H9 (cell line): Measurements from ENCODE around the gene CBLIF. TPM values are rescaled to one million over a fixed set of nuclear protein-coding genes. Genes with fewer than 3 reads are reported as not detected.
A peak's percentile ranks its signal among the peaks of the same experiment; 100 is the strongest.

Experiments used
- DNase-seq: peaks from one replicate; pipeline ENCODE4 v3.0.0-alpha.2; 2017
- H2AFZ ChIP-seq: one replicate; pipeline ENCODE4 v1.6.1; 2013; ENCODE audit warnings: mild to moderate bottlenecking, low read length, control low read depth, moderate library complexity
- H2AK5ac ChIP-seq: 2 replicates; pipeline ENCODE4 v1.6.1; 2013; ENCODE audit warnings: low read length, control low read depth, mixed read lengths; ENCODE audit not compliant: insufficient read length
- H2BK120ac ChIP-seq: one replicate; pipeline ENCODE4 v1.6.1; 2013; ENCODE audit warnings: low read depth, mild to moderate bottlenecking, low read length, control low read depth, inconsistent platforms; ENCODE audit not compliant: poor library complexity, severe bottlenecking
- H2BK12ac ChIP-seq: 2 replicates; pipeline ENCODE4 v1.6.1; 2013; ENCODE audit warnings: low read length, control low read depth, mixed read lengths, low read depth; ENCODE audit not compliant: insufficient read length
- H2BK15ac ChIP-seq: 2 replicates; pipeline ENCODE4 v1.6.1; 2013; ENCODE audit warnings: low read depth, low read length, control low read depth
- H2BK20ac ChIP-seq: one replicate; pipeline ENCODE4 v1.6.1; 2013; ENCODE audit warnings: low read depth, mild to moderate bottlenecking, low read length, control low read depth, inconsistent platforms; ENCODE audit not compliant: poor library complexity, severe bottlenecking
- H2BK5ac ChIP-seq: 2 replicates; pipeline ENCODE4 v1.6.1; 2013; ENCODE audit warnings: low read length, control low read depth, mixed read lengths; ENCODE audit not compliant: insufficient read length
- H3K14ac ChIP-seq: 2 replicates; pipeline ENCODE4 v1.6.1; 2013; ENCODE audit warnings: low read length, control low read depth; ENCODE audit not compliant: insufficient read depth
- H3K18ac ChIP-seq: 2 replicates; pipeline ENCODE4 v1.6.1; 2013; ENCODE audit warnings: low read depth, mild to moderate bottlenecking, mixed read lengths, low read length, control low read depth; ENCODE audit not compliant: insufficient read length
- H3K23ac ChIP-seq: 2 replicates; pipeline ENCODE4 v1.6.1; 2013; ENCODE audit warnings: low read length, control low read depth, mixed read lengths, low read depth; ENCODE audit not compliant: insufficient read length
- H3K23me2 ChIP-seq: 2 replicates; pipeline ENCODE4 v1.6.1; 2013; ENCODE audit warnings: low read depth, mild to moderate bottlenecking, mixed read lengths, low read length, control low read depth; ENCODE audit not compliant: insufficient read length, poor library complexity, severe bottlenecking
- H3K27ac ChIP-seq: 2 replicates; pipeline ENCODE4 v1.5.1; 2013; ENCODE audit warnings: low read length, control low read depth, mixed read lengths, low read depth; ENCODE audit not compliant: insufficient read length
- H3K27me3 ChIP-seq: 2 replicates; pipeline ENCODE4 v1.6.1; 2013; ENCODE audit warnings: low read length, control low read depth, inconsistent platforms; ENCODE audit not compliant: insufficient read depth
- H3K4ac ChIP-seq: 2 replicates; pipeline ENCODE4 v1.6.1; 2013; ENCODE audit warnings: low read depth, mild to moderate bottlenecking, control low read depth, inconsistent platforms, low read length, moderate library complexity
- H3K4me1 ChIP-seq: 2 replicates; pipeline ENCODE4 v1.6.1; 2013; ENCODE audit warnings: low read length, control low read depth, inconsistent platforms; ENCODE audit not compliant: insufficient read depth
- H3K4me2 ChIP-seq: 2 replicates; pipeline ENCODE4 v1.6.1; 2013; ENCODE audit warnings: low read length, control low read depth, mixed read lengths; ENCODE audit not compliant: insufficient read length, insufficient read depth
- H3K56ac ChIP-seq: 2 replicates; pipeline ENCODE4 v1.6.1; 2013; ENCODE audit warnings: low read depth, mild to moderate bottlenecking, mixed read lengths, low read length, control low read depth; ENCODE audit not compliant: insufficient read length
- H3K79me1 ChIP-seq: 2 replicates; pipeline ENCODE4 v1.6.1; 2013; ENCODE audit warnings: low read depth, mild to moderate bottlenecking, moderate library complexity, low read length, control low read depth, inconsistent platforms; ENCODE audit not compliant: insufficient read depth, poor library complexity, severe bottlenecking
- H3K79me2 ChIP-seq: 2 replicates; pipeline ENCODE4 v1.6.1; 2013; ENCODE audit warnings: low read length, control low read depth, inconsistent platforms; ENCODE audit not compliant: insufficient read depth
- H3K9ac ChIP-seq: 2 replicates; pipeline ENCODE4 v1.6.1; 2013; ENCODE audit warnings: low read length, control low read depth, mixed read lengths; ENCODE audit not compliant: insufficient read length; ENCODE audit errors: extremely low read depth
- H3K9me3 ChIP-seq: one replicate; pipeline ENCODE4 v1.6.1; 2013; ENCODE audit warnings: low read depth, low read length, inconsistent platforms; ENCODE audit not compliant: control insufficient read depth
- H3T11ph ChIP-seq: one replicate; pipeline ENCODE4 v1.6.1; 2013; ENCODE audit warnings: mild to moderate bottlenecking, low read length, control low read depth, inconsistent platforms
- H4K20me1 ChIP-seq: one replicate; pipeline ENCODE4 v1.6.1; 2013; ENCODE audit not compliant: control insufficient read depth, insufficient read length, insufficient read depth
- H4K5ac ChIP-seq: 2 replicates; pipeline ENCODE4 v1.6.1; 2013; ENCODE audit warnings: low read depth, mild to moderate bottlenecking, mixed read lengths, low read length, control low read depth; ENCODE audit not compliant: insufficient read length
- H4K8ac ChIP-seq: replicated peaks from 2 replicates; pipeline ENCODE4 v1.6.1; 2013; ENCODE audit warnings: low read length, control low read depth, mixed read lengths, low read depth; ENCODE audit not compliant: insufficient read length
- H4K91ac ChIP-seq: 2 replicates; pipeline ENCODE4 v1.6.1; 2013; ENCODE audit warnings: low read depth, mild to moderate bottlenecking, moderate library complexity, mixed read lengths, low read length, control low read depth; ENCODE audit not compliant: insufficient read length
- H3K27ac Mint-ChIP-seq, 3 experiments: 2 replicates in 2 of 3; 3 replicates in 1 of 3; pipeline ENCODE4 v1.8.0; 2020 to 2021; ENCODE audit warnings: mixed read lengths in 3 of 3, mild to moderate bottlenecking in 1 of 3, moderate library complexity in 1 of 3
- H3K27me3 Mint-ChIP-seq: 2 replicates; pipeline ENCODE4 v1.8.0; 2021; ENCODE audit warnings: low read depth, mild to moderate bottlenecking, moderate library complexity, mixed read lengths
- H3K36me3 Mint-ChIP-seq, 3 experiments: 2 replicates in 2 of 3; 3 replicates in 1 of 3; pipeline ENCODE4 v1.8.0; 2020 to 2021; ENCODE audit warnings: low read depth in 3 of 3, mixed read lengths in 3 of 3; ENCODE audit not compliant: insufficient read depth in 1 of 3
- H3K4me1 Mint-ChIP-seq, 2 experiments: 2 replicates each; pipeline ENCODE4 v1.8.0; 2020; ENCODE audit warnings: mixed read lengths in 2 of 2
- H3K4me3 Mint-ChIP-seq, 2 experiments: 2 replicates in 1 of 2; 3 replicates in 1 of 2; pipeline ENCODE4 v1.8.0; 2020 to 2021; ENCODE audit warnings: mild to moderate bottlenecking in 2 of 2, mixed read lengths in 2 of 2, moderate library complexity in 1 of 2
- H3K9me3 Mint-ChIP-seq, 2 experiments: 2 replicates in 1 of 2; 3 replicates in 1 of 2; pipeline ENCODE4 v1.8.0; 2020; ENCODE audit warnings: mild to moderate bottlenecking in 2 of 2, mixed read lengths in 2 of 2, moderate library complexity in 1 of 2
- WGBS: extraction: QIAGEN DNeasy Blood & Tissue Kit; methylation state at CpG from one replicate; pipeline ENCODE4 v1.1.7; 2013; ENCODE audit warnings: missing lambda C conversion rate, low lambda C conversion rate, mixed read lengths; ENCODE audit not compliant: insufficient read length; ENCODE audit errors: extremely low coverage; 5-methylcytosine and 5-hydroxymethylcytosine counted together
- total RNA-seq: library from RNA; stranded (reverse); gene quantifications from 2 replicates; pipeline ENCODE4 v1.2.1, GENCODE V29; 2021
- TF ChIP-seq, protein P1 (sequence below): fragments of 200-600 bp; sonication (generic); conservative IDR thresholded peaks from 3 replicates; pipeline ENCODE4 v1.8.0; 2021; ENCODE audit warnings: antibody characterized with exemption, mild to moderate bottlenecking

Gene CBLIF
- total RNA-seq, 1 experiment from 2014 or later, result not detected

DNA sequence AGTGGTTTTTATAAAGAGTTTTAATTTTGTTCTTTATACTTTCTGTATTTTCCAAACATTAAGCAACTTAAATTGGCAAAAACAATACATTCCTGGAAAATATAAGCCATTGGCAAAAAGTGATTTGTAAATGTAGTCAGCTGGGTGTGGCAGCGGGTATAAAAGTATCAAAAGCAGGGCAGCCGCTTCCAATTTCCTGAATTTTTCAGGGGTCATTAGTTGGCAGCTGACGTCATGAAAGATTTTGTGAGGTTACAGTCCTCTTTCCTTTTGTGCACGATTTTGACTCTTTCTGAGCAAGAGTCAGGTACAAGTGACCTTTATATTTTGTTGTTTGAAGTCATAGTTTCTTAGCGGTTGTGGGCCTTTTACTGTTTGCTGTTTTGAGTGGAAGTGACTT lies 33.3 kb upstream of the CBLIF start, which contains the start of gene OOSP3:
Gene OOSP3 (plus strand): TSS at position 208 of the 400 bp plus-strand sequence. CDS start 27 bp downstream, at position 235.
- H2BK15ac ChIP-seq, result no peak within 1 kb of the TSS

More for the DNA sequence above, 33.3 kb upstream of the CBLIF start, which contains the start of gene OOSP3:
- Histone ChIP-seq H3K9ac (no peak within 1 kb of the TSS), H3K14ac (no peak within 1 kb of the TSS), H2AK5ac (no peak within 1 kb of the TSS), H4K8ac (no peak within 1 kb of the TSS), H3K4ac (no peak within 1 kb of the TSS), H3K23ac (no peak within 1 kb of the TSS), H2BK5ac (no peak within 1 kb of the TSS), H3K79me2 (no peaks in the 10 kb centered on the region), H3K9me3 (no peaks in the 10 kb centered on the region), H2BK120ac (no peak within 1 kb of the TSS), H3K4me2 (no peak within 1 kb of the TSS), H2BK12ac (no peak within 1 kb of the TSS), H2AFZ (no peak within 1 kb of the TSS), H4K5ac (no peak within 1 kb of the TSS), H3K27ac (no peak within 1 kb of the TSS), H4K91ac (no peak within 1 kb of the TSS), H2BK20ac (no peak within 1 kb of the TSS), H3K56ac (no peak within 1 kb of the TSS), H3T11ph (no peak within 1 kb of the TSS), H3K23me2 (no peaks in the 10 kb centered on the region), H3K4me1 (peaks cover 2% of the 10 kb centered on the region; the same call in 1 of the 2 replicates), H3K27me3 (no peaks in the 10 kb centered on the region), H3K18ac (no peak within 1 kb of the TSS), H3K79me1 (no peaks in the 10 kb centered on the region), H4K20me1 (no peaks in the 10 kb centered on the region)
- TF ChIP-seq, protein P1, sequence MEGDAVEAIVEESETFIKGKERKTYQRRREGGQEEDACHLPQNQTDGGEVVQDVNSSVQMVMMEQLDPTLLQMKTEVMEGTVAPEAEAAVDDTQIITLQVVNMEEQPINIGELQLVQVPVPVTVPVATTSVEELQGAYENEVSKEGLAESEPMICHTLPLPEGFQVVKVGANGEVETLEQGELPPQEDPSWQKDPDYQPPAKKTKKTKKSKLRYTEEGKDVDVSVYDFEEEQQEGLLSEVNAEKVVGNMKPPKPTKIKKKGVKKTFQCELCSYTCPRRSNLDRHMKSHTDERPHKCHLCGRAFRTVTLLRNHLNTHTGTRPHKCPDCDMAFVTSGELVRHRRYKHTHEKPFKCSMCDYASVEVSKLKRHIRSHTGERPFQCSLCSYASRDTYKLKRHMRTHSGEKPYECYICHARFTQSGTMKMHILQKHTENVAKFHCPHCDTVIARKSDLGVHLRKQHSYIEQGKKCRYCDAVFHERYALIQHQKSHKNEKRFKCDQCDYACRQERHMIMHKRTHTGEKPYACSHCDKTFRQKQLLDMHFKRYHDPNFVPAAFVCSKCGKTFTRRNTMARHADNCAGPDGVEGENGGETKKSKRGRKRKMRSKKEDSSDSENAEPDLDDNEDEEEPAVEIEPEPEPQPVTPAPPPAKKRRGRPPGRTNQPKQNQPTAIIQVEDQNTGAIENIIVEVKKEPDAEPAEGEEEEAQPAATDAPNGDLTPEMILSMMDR, result no peak
- Mint-ChIP-seq H3K27ac (peak within 1 kb of the TSS in 1 of 3 experiments; percentile 46; a peak in 1 of 7 replicates), H3K27me3 (no peaks in the 10 kb centered on the region), H3K36me3 (no peaks in the 10 kb centered on the region), H3K9me3 (no peaks in the 10 kb centered on the region), H3K4me3 (no peak within 1 kb of the TSS), H3K4me1 (peaks cover 15 to 17% of the 10 kb centered on the region in 2 experiments)
- WGBS, result no CpG with 5 or more reads among the region's 5 CpGs
- no peak for DNase-seq
